HEK293 (cell line): ENCODE results near the gene CLGN.

Experiments
- MZF1 ChIP-seq: fragments of 450-650 bp; formaldehyde crosslinking; IDR thresholded peaks from 2 replicates; pipeline ENCODE4 v1.5.1; 2017; ENCODE audit warnings: missing biosample characterization, missing genetic modification characterization, borderline replicate concordance
- PRDM2 ChIP-seq: fragments of 450-650 bp; formaldehyde crosslinking; IDR thresholded peaks from 2 replicates; pipeline ENCODE4 v1.5.1; 2016; ENCODE audit warnings: missing biosample characterization, missing genetic modification characterization, borderline replicate concordance
- REST ChIP-seq: fragments of 450-650 bp; formaldehyde crosslinking; IDR thresholded peaks from 2 replicates; pipeline ENCODE4 v1.5.1; 2016; ENCODE audit warnings: missing biosample characterization, missing genetic modification characterization
- ZBTB26 ChIP-seq: fragments of 450-650 bp; formaldehyde crosslinking; optimal IDR thresholded peaks from 2 replicates; pipeline ENCODE3; 2016; ENCODE audit warnings: missing biosample characterization, mild to moderate bottlenecking, missing genetic modification characterization
- ZBTB8A ChIP-seq: fragments of 450-650 bp; formaldehyde crosslinking; IDR thresholded peaks from 2 replicates; pipeline ENCODE4 v1.5.1; 2016; ENCODE audit warnings: missing biosample characterization, missing genetic modification characterization
- ZNF148 ChIP-seq: fragments of 450-650 bp; formaldehyde crosslinking; IDR thresholded peaks from 2 replicates; pipeline ENCODE4 v1.5.0; 2017; ENCODE audit warnings: missing biosample characterization, missing genetic modification characterization, borderline replicate concordance
- ZNF266 ChIP-seq: fragments of 450-650 bp; formaldehyde crosslinking; IDR thresholded peaks from 2 replicates; pipeline ENCODE4 v1.5.1; 2016; ENCODE audit warnings: missing biosample characterization, missing genetic modification characterization, low read depth
- ZNF580 ChIP-seq: fragments of 450-650 bp; formaldehyde crosslinking; IDR thresholded peaks from 2 replicates; pipeline ENCODE4 v1.5.1; 2016; ENCODE audit warnings: missing biosample characterization, missing genetic modification characterization
- ZNF704 ChIP-seq: fragments of 450-650 bp; formaldehyde crosslinking; IDR thresholded peaks from 2 replicates; pipeline ENCODE4 v1.5.1; 2016; ENCODE audit warnings: missing biosample characterization, missing genetic modification characterization
- ZSCAN5A ChIP-seq: fragments of 450-650 bp; formaldehyde crosslinking; IDR thresholded peaks from 2 replicates; pipeline ENCODE4 v1.5.1; 2016; ENCODE audit warnings: missing biosample characterization, missing genetic modification characterization

CLGN gene

GRCh38 chr4:140373328-140374129 lies 53.9 kb downstream of the CLGN start, which contains the start of gene SCOC (continued):
- TF ChIP-seq REST (tag by site-specific recombination): no peak
- TF ChIP-seq ZBTB8A (tag by site-specific recombination): peak; percentile 53
- no peak for TF ChIP-seq PRDM2 (tag by site-specific recombination)
- TF ChIP-seq ZNF148: no peak
- no peak for TF ChIP-seq ZNF266 (tag by site-specific recombination)
- no peak for TF ChIP-seq ZNF704
- TF ChIP-seq ZSCAN5A (tag by site-specific recombination): 0 out of 2 replicates have a peak, but pooled peaks have one; percentile 50
- TF ChIP-seq ZBTB26: peak; percentile 47
- no peak for TF ChIP-seq MZF1 (tag by site-specific recombination)
- no peak for TF ChIP-seq ZNF580 (tag by site-specific recombination)
